ENCODE measurements around the gene UPK2.

DNA sequence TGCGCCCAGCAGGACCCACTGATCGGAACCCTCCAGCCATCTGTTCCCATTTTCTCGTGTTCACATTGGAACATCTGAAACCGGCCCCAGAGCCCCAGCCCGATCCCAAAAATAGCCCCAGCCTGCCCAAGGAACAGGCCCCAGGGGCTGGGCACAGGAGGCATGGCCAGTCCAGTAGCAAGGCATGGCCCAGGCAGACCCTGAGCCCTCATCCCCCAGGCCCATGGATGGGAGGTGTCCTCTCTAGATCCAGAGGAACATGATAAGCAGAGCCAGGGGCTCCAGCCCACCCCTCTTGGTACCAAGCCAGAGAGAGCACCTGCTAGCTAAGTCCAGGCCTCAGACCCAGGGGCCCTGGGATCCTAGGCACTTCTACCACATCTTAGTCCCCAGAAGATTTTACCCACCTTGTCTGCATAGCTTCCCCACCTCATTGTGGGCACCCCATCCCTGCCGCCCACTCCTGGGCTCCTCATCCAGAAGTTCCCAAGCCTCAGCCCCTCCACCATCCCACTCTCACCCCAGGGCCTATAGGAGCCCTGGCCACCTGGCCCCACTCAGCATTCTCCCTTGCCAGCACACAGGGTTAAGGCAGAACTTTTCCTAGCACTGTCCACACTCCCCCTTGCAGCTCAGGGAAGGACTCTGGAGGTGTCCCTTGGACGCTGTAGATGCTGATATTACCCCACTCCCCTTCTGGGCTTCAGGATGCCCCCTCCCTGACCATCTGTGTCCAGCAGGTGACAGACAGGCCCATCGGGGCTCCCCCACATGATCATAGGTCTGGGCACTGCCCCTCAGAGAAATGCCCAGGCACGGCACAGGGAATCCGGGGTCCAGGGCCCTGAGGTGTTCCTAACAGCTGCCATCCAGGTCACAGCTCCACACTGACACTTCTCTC, 39.9 kb upstream of the UPK2 start:
- TF ChIP-seq POLR2AphosphoS5 (IDR thresholded peaks at IDR 0.05; ENCODE audit: low read depth, low read length) (no peak), SIN3A (IDR thresholded peaks at IDR 0.05; ENCODE audit: borderline replicate concordance, insufficient read depth, low read length) (no peak), TAF1 (IDR thresholded peaks at IDR 0.05; ENCODE audit: borderline replicate concordance, insufficient read depth, low read length) (no peak), FOXP2 (optimal IDR thresholded peaks at IDR 0.05; ENCODE audit: borderline replicate concordance, extremely low read depth, extremely low read length, insufficient read depth) (no peak)
- TF ChIP-seq, protein P1, sequence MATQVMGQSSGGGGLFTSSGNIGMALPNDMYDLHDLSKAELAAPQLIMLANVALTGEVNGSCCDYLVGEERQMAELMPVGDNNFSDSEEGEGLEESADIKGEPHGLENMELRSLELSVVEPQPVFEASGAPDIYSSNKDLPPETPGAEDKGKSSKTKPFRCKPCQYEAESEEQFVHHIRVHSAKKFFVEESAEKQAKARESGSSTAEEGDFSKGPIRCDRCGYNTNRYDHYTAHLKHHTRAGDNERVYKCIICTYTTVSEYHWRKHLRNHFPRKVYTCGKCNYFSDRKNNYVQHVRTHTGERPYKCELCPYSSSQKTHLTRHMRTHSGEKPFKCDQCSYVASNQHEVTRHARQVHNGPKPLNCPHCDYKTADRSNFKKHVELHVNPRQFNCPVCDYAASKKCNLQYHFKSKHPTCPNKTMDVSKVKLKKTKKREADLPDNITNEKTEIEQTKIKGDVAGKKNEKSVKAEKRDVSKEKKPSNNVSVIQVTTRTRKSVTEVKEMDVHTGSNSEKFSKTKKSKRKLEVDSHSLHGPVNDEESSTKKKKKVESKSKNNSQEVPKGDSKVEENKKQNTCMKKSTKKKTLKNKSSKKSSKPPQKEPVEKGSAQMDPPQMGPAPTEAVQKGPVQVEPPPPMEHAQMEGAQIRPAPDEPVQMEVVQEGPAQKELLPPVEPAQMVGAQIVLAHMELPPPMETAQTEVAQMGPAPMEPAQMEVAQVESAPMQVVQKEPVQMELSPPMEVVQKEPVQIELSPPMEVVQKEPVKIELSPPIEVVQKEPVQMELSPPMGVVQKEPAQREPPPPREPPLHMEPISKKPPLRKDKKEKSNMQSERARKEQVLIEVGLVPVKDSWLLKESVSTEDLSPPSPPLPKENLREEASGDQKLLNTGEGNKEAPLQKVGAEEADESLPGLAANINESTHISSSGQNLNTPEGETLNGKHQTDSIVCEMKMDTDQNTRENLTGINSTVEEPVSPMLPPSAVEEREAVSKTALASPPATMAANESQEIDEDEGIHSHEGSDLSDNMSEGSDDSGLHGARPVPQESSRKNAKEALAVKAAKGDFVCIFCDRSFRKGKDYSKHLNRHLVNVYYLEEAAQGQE (IDR thresholded peaks at IDR 0.05; ENCODE audit: insufficient read depth in 1 of 2, low read depth in 2 of 2, low read length in 2 of 2), result no peak
